ENCODE data around the gene LEFTY1.
A peak's percentile ranks its signal among the peaks of the same experiment; 100 is the strongest.
"Not testable (repeated sequence)": the region's sequence is repeated elsewhere in the genome, so short reads cannot be mapped to it uniquely, and the experiment has no call there.

LEFTY1 gene

DNA sequence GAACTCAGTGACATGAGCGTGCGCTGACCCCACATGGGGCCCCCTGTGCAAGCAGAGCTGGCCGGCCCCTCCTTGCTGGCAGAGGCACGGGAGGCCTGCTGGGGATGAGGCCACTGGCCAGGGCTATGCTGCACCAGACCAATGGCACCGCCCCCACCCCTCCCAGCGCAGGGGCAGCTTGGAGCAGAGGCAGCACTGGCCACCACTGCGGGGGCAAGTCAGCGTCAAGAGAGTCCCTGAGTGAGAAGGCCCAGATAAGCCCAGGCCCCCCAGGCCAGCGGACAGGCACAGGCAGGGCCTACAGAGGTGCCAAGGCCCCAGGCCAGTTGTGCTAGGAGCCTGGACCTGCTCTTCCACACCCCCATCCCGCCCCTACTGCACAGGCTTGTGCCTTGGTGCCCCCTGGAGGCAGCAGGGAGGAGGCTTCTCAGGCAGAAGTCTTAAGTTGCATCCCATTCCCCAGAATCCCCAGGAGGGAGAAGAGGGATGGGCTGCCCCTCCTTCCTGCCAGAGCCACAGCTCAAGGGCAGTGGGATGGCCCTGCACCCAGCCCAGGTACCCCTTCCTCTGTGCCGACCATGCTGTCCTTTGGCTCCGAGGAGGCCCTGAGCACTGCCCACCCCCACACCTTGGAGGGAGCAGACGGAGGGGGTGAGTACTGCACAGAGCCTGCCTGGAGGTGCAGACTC, 43.2 kb downstream of the LEFTY1 start:
- peak; percentile 9 for DNase-seq

DNA sequence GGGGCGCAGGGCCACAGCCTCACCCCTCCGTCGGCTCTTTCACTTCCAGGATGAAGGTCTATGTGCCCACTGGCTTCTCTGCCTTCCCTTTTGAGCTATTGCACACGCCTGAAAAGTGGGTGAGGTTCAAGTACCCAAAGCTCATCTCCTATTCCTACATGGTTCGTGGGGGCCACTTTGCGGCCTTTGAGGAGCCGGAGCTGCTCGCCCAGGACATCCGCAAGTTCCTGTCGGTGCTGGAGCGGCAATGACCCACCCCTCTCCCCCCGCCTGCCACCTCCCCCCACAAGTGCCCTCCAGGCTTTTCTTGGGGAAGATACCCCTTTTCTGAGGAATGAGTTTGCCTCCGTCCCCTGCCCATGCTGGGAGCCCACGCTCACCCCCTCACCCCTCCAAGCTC, 43.8 kb downstream of the LEFTY1 start:
- no peak for DNase-seq

DNA sequence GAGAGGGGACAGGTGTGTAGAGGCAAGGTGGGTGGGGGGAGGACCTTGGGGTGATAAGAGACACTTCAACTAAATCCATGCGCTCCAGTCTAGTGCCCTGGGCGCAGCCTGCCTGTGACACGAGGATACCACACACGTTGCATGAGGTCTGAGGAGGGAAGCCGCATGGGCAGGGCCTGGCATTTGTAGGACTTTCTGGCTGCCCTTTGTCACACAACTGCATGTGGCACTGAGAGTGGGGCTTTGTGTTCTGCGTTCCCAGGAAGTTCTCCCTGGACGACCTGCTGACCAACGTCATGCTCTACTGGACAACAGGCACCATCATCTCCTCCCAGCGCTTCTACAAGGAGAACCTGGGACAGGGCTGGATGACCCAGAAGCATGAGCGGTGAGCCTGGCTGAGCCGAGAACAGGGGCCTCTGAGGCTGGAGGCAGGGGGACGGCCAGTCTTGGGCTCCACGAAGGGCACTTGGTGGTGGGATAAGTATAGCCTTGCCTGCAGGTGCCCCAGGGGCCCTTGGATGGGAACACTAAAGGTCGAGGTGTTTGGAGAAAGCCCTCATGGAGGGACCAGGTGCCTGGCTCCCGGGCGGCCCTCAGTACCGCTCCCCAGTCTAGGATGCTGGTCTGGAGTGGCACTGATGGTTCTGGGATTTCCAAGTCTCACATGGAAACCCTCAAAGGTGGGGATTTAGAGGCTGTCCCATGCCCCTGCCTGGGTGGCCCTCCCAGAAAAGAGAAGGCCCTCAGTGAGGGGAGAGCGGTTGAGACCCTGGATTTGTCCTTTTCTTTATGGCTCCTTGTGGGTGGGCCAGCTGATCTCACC, 44.5 kb downstream of the LEFTY1 start:
- no peak for DNase-seq

DNA sequence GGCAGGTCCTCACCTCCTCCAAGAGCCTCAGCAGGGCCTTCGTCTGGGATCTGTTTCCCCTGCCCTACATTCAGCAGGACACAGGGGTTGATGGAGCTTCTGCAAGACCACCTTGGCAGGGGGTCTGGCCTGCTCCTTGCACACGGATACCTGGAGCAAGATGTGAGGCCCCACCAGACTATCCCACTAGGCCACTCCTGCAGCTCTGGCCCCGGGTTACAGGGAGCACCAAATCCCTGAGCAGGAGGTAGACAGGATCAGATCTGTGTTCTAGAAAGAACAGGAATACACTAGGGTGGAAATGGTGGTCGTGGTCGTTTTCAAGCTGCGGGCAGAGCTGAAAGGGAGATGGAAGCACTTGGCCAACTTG, 45.5 kb downstream of the LEFTY1 start:
- no peak for DNase-seq

DNA sequence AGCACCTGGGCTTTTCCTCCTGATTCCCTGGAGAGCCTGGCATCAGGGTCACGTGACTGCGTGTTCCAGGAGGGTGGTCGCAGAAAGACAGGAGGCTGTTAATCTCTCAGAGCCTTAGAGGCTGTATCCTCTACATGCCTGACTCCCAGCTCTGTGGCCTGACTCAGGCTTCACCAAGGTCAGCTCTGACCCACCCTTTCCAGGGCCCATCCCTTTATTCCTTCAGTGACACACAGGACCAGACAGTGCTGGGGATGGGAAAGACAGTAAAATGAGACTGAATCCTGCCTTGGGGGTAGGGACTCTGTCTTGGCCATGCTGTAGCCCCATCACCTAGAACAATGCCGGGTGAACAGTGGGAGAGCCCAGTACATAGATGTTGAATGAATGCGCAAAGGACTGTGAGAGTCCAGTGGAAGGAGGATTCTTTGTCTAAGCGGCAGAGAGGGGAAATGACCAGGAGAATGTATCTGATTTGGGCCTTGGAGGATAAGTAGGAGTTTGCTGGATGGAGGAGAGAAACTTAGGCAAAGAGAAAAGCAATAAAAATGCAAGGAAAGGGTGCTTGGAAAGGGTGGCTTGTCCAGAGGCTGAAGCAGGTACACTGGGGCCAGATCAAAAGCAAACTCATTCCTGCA, 46.0 kb downstream of the LEFTY1 start:
- no peak for DNase-seq

DNA sequence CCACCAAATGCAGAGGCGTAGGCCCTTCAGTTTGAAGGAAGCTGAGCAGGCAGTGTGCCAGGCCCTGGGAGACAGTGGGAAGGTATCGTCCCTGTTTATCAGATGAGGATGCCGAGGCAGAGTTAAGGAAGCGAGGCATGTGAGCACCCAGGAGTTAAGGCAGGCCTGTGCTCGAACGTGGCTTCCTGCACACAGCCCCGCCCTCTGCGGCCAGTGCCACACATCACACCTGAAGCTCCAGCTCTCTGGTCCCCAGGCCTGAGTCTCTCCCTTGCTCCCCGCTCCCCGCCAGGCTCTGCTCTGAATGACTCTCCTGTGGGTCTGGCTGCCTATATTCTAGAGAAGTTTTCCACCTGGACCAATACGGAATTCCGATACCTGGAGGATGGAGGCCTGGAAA, 46.9 kb downstream of the LEFTY1 start:
- no peak for DNase-seq

DNA sequence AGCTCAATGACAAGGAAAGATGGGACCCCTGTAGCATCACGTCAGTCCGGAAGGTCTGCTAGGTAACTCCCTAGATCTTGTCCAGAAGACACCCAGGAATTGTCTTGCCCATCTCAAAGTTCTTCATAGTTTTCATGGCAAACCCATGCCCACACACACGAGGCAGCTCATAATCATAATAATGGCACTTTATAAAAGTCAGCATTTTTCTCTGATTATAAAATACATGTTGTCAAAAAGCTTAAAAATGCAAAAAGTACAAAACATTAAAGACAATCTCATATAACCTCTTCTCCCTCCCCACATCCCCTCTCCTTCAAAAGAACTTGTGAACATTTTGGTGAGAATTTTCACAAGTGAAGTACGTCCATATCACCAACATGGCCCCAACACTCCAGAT, 48.2 kb downstream of the LEFTY1 start:
- DNase-seq: no peak

DNA sequence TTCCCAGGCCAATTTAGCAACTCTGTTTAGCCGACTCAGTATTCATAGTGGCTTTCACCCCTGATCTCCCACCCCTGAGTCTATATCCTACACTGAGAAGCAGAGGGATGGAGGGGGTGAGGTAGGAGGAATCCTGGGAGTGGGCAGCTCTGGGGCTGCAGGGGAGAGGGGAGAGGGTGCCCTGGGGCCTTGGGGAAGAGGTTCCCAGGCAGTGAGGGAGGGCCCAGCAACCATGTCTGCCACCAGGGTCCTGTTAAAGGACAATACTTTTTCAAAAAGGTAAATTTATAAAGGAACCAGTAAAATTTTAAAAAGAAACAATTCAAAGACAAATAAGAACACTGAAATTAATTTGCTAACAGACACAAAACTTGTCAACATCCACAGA, 48.7 kb downstream of the LEFTY1 start:
- no peak for DNase-seq

DNA sequence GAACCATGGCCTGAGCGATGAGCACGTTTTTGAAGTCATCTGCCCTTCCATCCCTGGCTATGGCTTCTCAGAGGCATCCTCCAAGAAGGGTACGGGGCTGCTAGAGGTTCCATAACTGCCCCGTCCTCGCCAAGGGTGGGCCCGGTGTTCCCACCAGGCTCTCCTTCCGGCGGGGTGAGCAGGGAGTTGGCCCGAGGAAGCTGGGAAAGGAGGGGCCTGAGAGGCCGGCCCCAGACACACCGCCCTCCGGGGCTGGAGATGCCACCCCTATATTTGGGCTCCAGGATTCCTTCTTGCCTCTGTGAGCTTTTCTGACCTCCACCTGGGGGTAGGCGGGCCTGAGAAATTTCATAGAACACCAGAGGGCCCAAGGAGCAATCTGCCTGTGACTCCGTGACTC, 50.2 kb downstream of the LEFTY1 start:
- DNase-seq: no peak

DNA sequence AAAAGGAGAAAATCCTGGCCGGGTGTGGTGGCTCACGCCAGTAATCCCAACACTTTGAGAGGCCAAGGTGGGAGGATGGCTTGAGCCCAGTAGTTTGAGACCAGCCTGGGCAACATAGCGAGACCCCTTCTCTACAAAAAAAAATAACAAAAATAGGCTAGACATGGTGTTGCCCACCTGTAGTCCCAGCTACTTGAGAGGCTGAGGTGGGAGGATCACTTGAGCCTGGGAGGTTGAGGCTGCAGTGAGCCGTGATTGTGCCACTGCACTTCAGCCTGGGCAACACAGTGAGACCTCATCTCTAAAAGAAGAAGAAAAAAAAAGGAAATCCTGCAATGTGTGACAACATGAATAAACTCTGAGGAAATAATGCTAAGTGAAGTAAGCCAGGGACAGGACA, 52.6 kb downstream of the LEFTY1 start:
- not testable (repeated sequence) for DNase-seq

All from NK-92 treated with Interleukin-12 subunit alpha and Interleukin-12 subunit beta, amount 100 ng/mL, for 24 hours (cell line).